Stimulated activated CD8-positive, alpha-beta memory T cell treated with anti-CD3 and anti-CD28 coated beads, Interleukin-12 subunit alpha, Interleukin-12 subunit beta, amount 100 ng/mL, for 24 hours (primary cell): ENCODE results near the gene AGPS.
"Not testable (repeated sequence)": the region's sequence is repeated elsewhere in the genome, so short reads cannot be mapped to it uniquely, and the experiment has no call there.

Source experiments
- DNase-seq: peaks from one replicate; pipeline ENCODE4 v3.0.0-alpha.2; 2020; ENCODE audit errors: extremely low read depth

The AGPS gene

DNA sequence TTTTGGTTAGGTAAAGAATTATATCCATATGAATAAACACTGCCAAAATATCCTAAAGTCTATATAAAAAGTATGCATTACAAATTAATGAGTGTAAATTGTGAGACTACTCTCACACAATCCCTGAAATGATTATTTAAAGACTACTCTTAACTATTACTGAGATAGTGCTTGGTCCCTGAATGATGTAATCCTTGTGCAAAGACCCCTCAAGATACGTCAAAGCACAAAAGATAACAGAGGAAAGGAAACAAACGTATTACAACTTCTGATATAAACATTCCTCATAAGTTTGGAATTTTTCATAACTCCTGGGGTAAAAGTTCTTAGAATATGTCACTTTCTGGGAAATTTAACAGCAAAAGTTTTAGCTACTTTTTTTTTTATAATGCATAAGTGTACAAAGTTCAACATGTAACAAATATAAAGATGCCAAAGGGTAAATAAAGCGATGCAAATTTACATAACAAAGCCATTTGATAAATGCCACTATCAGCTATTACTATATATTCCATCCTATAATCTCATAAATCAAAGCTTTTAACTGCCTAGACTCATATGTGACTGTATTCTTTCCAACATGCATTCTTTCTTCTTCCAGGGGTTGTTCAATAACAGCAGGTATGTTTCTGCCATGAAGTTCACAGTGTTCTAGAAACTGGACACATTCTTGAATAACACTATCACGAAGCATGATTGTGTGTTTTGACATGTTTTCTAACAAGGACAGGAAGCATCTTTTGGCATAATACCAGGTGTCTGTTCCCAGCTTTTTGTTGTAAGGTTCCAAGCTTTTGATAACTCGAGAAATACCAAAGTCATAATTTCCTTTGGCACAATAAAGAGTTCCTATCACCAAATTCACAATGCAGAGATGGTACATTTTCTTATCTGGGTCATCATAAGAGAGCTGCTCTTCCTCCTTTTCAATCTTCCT is 158.0 kb downstream of the AGPS start:
- no peak for DNase-seq

DNA sequence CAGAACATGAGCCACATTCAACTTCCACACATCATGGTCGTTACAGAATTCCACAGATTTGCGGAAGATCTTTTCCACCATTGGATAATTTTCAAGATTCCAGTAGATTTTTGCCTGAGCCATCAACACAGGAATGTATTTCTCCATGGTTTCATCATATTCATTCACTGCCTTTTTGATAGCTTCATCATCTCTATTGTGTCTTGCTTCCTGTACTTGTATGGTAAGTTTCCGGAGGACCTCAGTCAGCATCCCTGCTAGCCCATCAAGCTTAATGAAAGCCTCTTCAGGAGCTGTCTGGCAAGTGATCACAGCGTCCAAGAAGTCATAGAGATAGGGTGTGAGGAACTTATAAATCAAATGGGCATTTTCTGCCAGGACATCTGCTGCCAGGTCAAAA is 158.8 kb downstream of the AGPS start:
- not testable (repeated sequence) for DNase-seq

DNA sequence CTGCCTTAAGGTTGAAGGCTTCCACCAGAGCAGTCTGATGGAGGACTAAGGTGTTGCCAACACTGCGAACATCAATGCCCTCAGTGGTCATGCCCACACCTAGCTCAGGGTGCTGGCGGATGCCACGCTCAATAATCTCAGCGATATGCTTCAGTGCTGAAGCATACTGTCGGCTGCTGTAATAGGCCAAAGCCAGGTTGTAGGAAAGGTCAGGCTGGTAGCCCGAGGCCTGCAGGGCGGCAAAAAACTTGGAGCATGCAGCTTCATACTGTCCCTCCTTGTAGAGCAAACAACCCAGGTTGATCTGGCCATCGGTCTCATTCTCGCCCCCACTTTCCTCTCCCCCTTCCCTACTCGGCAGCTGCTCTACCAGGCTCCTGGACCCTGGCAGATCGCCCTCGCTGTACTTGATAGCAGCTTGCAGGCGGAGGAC is 159.4 kb downstream of the AGPS start:
- DNase-seq: no peak

DNA sequence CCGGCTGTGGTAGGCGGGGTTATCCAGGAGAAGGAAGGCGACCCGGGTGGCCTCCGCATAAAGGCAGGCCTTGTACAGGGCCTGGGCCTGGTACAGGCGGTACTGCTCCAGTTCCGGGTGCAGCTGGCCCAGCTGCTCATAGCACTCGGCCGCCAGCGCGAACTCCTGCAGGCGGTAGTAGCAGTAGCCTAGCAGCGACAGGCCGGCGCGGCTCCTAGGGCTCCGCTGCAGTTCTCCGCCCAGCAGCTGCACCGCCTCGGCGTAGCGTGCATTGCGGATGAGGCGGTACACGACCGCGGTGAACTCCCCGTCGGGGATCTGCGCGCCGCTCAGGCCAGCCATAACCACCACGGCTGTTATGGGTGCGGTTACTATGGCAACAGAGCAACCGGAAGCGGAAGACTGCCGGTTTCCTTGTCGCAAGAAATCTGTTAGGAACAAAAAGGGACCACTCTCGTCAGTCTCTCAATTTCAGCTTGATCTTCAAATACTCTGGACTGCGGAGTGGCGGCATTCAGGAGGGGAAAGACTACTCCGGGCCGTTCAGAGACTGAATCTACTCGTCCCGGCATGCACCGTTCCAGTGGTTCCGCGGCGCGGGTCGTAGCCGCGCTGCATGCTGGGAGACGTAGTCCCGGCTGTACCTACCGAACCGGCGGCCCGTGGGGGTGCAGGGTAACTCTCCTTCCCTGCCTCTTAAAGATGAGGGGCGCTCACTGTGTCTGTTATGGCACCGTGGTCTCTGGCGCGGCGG is 160.0 kb downstream of the AGPS start:
- peak; percentile 73 for DNase-seq

DNA sequence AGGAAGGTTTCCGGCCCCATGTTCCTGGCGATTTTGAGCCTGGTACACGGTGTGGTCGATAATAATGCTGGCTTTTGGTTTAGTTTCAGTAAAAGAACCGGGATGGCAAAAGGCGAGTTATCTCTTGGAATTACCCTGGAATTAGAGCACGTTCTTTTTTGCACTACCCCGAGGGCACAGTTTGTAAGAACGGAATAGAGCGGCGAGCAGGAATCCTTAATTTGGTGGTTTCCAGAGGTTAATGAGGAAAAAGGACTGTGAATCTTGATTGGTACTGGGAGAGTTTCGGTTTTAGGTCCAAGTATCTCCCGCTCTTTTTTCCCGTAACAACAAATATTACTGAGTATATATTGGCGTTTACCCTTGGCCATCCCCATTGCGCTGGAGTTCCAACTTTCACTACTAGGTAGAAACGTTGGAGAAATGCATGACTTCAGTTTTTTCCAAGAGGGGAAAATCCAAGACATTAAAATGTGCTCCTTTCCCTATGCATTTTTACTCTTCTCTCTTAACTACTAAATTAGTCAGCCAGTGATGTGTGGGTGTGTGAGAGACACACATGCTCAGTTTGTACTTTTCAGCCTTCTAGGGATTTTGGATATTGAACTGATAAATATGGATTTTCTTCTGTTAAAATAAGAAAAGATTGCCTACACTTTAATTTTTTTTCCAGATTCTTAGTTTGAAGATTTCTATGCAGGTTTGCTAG is 160.8 kb downstream of the AGPS start:
- DNase-seq: no peak

DNA sequence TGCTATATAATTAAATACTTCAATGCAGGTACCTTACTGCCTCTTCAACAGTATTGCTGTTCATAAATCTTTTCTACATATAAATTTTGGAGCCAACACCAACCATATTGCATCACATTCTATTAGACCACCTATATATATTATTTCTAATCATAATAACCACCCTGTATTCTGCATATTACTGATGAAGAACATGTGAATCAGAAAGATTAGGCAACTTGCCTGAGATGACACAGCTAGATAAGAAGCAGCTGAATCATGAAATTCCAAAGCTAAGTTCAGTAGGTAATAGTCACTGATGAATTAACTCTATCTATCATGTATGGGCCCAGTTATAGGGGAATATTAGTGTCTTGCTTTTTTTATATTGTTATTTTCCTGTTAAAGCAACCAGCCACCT is 161.8 kb downstream of the AGPS start:
- no peak for DNase-seq

DNA sequence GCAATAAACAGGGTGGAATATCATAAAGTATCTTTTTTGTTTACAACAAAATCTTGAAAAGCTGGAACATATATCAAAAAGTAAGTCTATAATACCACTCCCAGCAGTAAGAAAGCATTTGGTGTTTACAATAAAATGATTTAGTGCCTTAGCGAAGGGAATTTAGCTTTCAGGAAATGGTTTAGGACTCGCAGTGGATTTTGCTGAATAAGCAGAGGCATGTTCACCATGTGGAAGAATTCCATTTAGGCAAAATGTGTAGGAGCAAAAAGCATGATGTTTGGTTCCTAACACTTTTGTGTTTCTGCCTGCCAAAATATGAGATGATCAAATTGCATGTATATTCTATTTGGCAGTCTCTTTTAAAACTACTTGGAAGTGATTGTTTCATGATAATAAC is 163.6 kb downstream of the AGPS start:
- no peak for DNase-seq

DNA sequence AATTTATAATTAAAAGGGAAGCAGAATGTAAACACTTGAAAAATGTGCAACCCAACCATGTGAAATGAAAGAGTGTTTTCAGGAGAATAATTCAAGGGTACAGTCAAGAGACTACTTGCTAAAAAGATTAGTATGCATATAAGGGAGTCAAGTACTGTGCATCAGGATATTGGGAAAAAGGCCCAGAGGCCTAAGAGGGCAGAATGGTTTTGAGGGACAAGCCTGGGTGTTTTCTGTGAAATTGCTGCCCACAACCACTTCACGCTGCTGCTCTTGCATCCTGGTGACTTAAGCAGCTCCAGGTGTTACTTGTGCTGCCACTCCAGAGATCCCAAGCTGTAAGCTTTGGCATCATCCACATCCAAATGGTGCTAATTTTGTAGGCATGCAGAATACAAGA is 165.2 kb downstream of the AGPS start:
- DNase-seq: no peak

DNA sequence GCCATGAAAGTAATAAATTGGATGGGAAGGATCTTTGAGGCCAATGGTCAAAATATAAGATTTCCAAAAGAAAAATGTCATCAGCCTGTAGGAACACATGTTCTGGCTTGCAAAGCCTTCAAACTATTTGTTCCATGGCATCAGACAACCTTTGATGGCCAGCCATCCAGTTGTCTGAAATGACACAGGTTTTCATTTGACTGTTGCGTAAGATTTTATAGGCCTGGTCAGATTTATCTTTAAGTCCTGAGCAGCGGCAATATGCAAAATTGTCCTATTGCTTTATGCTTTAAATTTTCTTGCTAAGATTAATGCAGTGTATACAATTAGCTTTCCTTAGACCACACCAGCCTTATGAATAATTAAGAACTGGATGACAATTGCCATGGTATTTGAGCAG is 167.1 kb downstream of the AGPS start:
- no peak for DNase-seq

DNA sequence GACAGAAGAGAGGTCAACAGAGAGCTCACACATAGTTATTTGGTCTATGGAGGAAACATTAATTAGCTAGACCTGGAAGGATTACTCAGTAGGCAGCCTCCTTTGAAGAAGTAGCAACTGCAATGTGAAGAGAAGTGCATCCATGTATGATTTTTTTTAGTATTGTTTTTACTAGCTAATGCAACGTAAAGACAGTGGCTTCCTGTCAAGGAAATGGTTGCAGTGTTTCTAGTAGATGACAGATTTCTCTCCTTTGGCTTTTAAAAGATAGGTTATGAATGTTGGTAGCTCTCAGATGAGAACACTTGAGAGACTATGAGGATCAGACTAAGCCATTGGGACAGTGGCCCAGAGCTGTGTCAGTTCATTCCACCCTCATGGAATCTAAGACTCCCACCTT is 175.8 kb downstream of the AGPS start:
- no peak for DNase-seq

DNA sequence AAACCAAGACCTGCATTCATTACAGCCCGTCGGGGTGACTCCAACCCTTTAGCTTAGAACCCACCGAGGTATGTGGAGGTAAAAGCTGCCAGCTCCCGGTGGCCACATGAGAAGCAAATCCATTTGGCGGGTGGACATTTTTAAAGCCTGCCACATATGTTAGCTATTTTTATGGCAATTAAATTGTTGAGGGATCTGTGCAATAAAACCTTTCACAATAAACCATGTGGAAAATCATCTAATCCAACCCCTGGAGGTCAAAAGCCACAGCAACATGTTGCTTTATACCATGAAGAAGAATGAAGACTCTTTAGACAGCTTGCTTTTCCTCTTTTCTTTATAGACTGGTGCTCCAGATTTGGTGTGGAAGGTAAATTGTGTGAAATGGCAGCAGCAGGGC is 176.3 kb downstream of the AGPS start:
- no peak for DNase-seq

DNA sequence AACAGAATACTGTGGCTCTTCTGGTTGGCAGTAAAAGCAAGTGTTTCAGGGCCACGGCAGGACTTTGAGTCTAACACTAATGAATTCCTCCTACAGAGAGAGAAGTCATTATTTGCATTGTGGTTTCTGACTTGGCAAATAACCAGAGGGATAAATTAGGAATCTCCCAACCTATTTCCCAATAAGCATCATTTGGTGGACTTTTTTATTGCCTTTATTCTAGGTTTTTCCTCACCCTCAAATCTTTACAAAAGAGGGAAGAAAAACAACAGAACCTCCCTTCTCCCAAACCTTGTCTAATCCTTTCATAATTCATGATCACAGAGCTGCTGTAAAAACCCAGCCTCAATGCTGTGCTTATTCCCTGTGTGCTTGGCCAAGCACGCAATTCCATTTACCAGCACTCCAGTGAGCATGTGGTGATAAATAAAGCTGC is 179.7 kb downstream of the AGPS start:
- no peak for DNase-seq

DNA sequence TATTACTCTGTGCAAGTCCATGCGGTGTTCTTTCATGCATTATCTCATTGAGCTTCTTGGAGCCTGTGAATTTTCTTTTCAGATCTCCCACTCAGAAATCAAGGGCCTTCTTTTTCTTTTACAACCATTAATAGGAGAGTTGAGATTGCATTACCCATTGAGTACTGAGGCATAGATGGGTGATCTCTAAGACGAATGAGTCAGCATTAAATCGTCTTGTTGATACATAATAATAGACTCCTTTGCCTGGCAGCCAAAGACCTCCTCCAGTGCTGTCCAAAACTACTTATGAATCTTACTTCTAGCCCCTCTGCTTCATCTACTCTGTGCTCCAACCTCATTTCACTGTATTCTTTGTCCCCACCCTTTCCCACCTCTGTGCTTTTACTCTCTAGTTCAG is 180.5 kb downstream of the AGPS start:
- DNase-seq: no peak

DNA sequence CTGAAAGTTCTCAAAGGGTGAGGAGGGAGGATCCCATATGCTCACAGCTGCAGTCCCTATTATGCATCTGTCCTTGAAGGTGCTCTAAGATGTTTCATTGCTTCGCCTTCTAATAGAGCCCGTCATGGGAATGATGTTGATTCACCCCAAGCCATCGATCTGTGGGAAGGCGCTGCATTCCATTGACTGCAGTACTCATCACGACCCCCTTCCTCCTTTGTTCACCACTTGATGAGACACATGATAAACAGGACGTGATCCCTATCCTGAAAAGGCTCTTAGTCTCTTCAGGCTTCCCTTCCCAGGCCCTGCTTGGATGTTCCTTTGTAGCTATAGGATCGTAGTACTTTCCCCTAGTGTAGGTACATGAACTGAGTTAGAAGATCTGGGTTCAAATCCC is 181.8 kb downstream of the AGPS start:
- no peak for DNase-seq

DNA sequence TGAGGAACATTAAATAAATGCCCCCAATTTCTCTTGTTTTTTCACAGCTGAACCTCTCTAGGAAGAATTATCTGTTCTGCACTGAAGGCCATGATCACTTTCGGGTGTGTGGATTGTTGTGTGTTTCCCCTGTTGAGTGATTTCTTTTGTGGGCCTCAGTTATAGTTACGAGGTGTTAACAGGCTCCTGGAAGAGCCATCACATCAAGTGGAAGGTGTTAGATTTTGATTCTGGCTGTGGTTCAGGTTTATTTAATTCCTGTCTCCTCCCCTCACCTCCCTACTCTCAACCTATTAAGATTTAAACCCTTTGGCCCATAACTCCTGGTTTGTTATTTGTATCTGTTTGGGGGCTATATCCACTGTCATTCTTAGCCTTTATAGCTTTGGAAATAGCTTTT is 182.8 kb downstream of the AGPS start:
- DNase-seq: no peak

DNA sequence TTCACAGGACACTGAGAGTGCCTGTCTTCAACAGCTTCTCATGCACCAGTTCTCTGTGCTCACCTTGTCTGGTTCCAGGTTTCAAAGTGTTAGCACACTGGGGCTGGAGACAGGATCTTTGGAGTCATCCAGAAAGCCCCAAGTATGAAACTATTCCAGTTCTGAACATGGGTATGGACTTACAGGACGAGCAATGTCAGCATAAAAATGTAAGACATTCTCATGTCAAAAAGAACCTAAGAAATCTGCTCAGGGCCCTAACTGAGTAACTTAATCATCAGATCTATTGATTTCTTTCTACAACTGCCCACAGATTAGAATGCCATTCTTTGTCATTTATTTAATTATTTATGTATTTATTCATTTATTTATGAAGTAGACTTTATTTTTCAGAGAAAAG is 184.5 kb downstream of the AGPS start:
- no peak for DNase-seq

DNA sequence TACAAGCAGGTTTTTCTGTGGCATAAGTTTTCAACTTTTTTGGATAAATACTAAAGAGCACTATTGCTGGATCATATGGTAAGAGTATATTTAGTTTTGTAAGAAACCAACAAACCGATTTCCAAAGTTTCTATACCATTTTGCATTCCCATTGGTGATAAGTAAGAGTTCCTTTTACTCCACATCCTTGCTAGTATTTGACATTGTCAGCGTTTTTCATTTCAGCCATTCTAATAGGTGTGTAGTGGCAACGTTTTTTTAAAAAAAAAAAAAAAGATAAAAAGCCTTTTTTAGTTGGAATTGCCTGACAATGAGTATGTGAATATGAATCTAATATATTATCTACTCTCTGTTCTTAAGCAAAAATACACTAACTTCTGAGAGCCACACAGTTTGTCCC is 185.9 kb downstream of the AGPS start:
- no peak for DNase-seq

DNA sequence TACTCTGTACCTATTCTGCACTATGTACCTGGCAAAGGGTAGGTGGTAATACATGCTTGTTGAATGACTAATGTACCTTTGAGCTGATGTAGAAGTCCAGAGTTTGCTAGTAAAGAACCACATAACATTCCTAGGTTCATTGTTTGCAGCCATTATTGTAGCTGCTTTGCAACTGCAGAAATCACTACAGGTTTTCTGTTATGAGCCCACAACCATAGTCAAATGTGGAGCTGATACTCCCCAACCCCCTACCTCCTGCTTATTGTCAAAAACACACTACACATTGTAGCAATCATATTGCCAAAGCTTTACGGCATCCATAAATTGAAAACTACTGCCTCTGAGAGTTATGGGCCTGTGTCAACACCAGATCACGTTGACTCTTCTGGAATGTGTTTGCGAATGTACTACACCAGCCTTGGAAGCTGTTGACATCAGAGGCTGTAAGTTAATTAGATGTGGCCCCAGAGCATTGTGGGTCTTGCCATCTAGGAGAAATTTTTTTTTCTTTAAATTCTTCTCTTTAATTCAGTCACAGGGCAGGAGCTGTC is 187.0 kb downstream of the AGPS start:
- DNase-seq: no peak

DNA sequence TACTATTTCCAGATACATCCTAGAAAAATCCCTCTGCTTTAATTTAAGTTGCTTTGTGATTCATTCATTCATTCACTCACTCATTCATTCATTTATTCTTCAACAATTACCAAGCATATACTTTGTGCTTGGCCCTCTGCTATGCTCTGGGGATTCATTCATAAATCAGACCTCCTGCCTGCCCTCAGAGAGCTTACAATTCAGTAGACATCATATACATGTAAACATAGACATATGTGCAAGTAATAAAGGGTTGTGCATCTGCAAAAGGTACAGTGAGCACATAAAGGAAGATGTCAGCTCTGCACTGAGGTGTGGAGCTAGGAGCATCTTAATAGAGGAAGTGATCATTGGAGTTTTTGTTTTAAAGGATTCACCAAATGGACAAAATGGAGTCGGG is 189.4 kb downstream of the AGPS start:
- DNase-seq: no peak

DNA sequence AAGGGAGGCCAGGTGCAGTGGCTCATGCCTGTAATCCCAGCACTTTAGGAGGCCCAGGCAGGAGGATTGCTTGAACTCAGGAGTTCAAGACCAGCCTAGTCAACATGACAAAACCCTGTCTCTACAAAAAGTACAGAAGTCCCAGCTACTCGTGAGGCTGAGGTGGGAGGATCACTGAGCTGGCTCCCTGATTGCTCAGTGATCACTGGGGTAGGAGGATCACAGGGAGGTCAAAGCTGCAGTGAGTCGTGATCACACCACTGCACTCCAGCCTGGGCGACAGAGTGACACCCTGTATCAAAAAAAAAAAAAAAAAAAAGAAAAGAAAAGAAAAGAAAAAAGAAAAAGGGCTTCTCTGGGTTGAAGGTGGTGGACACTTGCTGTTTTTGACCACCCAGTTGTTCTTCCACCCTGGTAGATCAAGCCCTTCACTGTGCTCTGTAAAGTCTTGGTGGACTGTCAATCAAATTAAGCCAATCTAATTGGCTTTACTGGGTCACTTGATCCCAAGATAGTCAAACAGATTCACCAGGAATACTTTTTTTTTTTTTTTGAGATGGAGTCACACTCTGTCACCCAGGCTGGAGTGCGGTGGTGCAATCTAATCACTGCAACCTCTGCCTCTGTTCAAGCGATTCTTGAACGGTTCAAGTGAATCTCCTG is 191.6 kb downstream of the AGPS start:
- DNase-seq: no peak

DNA sequence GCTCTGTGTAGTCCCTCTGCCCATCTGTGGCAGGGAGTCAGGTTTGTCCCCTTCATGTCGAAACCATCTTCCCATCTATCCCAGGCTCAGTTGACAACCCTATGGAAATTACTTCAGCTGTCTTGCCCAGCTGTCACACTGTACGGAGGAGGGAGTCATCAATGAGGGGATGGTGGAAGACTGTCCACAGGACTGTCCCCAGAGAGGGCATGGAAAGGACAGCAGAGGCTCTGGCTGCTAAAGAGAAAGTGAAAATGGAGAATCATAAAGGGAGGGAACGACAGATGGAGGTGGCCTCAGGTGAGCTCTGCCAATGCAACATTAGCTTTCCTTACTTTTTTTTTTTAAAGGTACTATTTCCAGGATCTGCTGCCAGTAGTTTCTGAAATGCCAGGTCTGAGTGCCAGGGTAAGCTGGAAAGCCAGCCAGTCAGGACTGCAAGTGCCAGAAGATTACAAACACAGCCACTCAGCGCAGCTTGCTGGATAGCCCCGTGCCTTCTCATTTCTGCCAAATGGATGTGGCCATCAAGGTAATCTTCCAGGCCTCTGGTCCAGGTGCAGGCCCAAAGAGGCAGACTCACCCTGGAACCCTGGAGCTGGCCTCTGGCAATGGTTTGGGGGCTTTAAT is 192.8 kb downstream of the AGPS start:
- DNase-seq: no peak
